ENCODE results near the gene FAM200B.

The FAM200B gene

DNA sequence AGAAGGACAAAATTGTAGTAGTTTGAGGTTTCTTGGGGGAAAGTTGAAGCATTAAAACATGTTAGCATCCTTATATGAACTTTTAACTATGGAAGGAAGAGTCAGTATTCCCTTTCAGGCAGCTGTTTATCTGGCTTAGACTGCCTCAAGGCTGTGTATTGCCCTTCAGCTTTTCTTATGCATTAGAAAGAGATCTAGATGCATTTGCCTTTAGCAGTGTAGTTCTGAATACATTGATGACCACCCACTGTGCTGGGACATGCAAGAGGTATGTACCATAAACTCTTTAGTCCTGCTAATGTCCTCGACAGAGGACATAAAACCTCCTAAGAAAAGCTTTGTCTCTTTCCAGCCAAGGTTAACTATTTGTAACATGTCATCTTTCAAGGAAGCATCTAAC is 2.9 kb downstream of the FAM200B start:
- H4K20me1 ChIP-seq (ENCODE audit: insufficient read depth, low read length) = no peaks in the 10 kb centered on the region
- H3K4me1 ChIP-seq (ENCODE audit: insufficient read depth, low read length, severe bottlenecking) = peaks cover 19% of the 10 kb centered on the region
- no peak overlapping the region for H3K4me2 ChIP-seq (ENCODE audit: low read length)
- no peak overlapping the region for H3K9ac ChIP-seq (ENCODE audit: low read length)
- no peaks in the 10 kb centered on the region for H3F3A ChIP-seq (ENCODE audit: insufficient read depth, low read length)
- peaks cover 25% of the 10 kb centered on the region for H3K79me2 ChIP-seq (ENCODE audit: insufficient read depth, low read length)
- H3K4me3 ChIP-seq (ENCODE audit: low read depth, low read length, poor library complexity, severe bottlenecking) = no peak overlapping the region
- no peak overlapping the region for H2AFZ ChIP-seq (ENCODE audit: low read length)
- H3K27me3 ChIP-seq (ENCODE audit: insufficient read depth, low read length) = no peaks in the 10 kb centered on the region
- H3K9me2 ChIP-seq (ENCODE audit: low read depth, low read length) = no peaks in the 10 kb centered on the region
- TF ChIP-seq EZH2 (IDR thresholded peaks at IDR 0.05; ENCODE audit: borderline replicate concordance, low read length) = no peak
- TF ChIP-seq, protein P1, sequence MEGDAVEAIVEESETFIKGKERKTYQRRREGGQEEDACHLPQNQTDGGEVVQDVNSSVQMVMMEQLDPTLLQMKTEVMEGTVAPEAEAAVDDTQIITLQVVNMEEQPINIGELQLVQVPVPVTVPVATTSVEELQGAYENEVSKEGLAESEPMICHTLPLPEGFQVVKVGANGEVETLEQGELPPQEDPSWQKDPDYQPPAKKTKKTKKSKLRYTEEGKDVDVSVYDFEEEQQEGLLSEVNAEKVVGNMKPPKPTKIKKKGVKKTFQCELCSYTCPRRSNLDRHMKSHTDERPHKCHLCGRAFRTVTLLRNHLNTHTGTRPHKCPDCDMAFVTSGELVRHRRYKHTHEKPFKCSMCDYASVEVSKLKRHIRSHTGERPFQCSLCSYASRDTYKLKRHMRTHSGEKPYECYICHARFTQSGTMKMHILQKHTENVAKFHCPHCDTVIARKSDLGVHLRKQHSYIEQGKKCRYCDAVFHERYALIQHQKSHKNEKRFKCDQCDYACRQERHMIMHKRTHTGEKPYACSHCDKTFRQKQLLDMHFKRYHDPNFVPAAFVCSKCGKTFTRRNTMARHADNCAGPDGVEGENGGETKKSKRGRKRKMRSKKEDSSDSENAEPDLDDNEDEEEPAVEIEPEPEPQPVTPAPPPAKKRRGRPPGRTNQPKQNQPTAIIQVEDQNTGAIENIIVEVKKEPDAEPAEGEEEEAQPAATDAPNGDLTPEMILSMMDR (IDR thresholded peaks at IDR 0.05; ENCODE audit: low read length) = no peak
- H3K9me3 ChIP-seq (ENCODE audit: low read length) = no peaks in the 10 kb centered on the region
- H3K27ac ChIP-seq (ENCODE audit: low read depth, low read length, poor library complexity, severe bottlenecking) = no peak overlapping the region
- peaks cover 19% of the 10 kb centered on the region for H3K36me3 ChIP-seq (ENCODE audit: insufficient read depth, low read length)

DNA sequence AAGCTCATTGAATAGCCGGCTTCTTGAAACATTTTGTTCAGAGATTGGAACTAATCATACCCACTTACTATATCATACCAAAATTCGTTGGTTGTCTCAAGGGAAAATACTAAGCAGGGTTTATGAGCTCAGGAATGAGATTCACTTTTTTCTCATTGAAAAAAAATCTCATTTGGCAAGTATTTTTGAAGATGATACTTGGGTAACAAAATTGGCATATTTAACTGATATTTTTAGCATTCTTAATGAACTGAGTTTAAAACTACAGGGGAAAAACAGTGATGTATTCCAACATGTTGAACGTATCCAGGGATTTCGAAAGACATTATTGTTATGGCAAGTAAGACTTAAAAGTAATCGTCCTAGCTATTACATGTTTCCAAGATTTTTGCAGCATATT is 6.4 kb downstream of the FAM200B start:
- TF ChIP-seq EZH2 (IDR thresholded peaks at IDR 0.05; ENCODE audit: borderline replicate concordance, low read length) = no peak
- TF ChIP-seq, protein P1 (IDR thresholded peaks at IDR 0.05; ENCODE audit: low read length) = no peak
- peaks cover 3% of the 10 kb centered on the region; the same call in 1 of the 2 replicates for H3K79me2 ChIP-seq (ENCODE audit: insufficient read depth, low read length)
- no peaks in the 10 kb centered on the region for H3K9me3 ChIP-seq (ENCODE audit: low read length)
- no peak overlapping the region for H2AFZ ChIP-seq (ENCODE audit: low read length)
- H3K4me3 ChIP-seq (ENCODE audit: low read depth, low read length, poor library complexity, severe bottlenecking) = no peak overlapping the region
- no peaks in the 10 kb centered on the region for H4K20me1 ChIP-seq (ENCODE audit: insufficient read depth, low read length)
- H3K27ac ChIP-seq (ENCODE audit: low read depth, low read length, poor library complexity, severe bottlenecking) = no peak overlapping the region
- peaks cover 3% of the 10 kb centered on the region for H3K4me1 ChIP-seq (ENCODE audit: insufficient read depth, low read length, severe bottlenecking)
- no peaks in the 10 kb centered on the region for H3K27me3 ChIP-seq (ENCODE audit: insufficient read depth, low read length)
- H3F3A ChIP-seq (ENCODE audit: insufficient read depth, low read length) = no peaks in the 10 kb centered on the region
- peaks cover 19% of the 10 kb centered on the region for H3K36me3 ChIP-seq (ENCODE audit: insufficient read depth, low read length)
- H3K9ac ChIP-seq (ENCODE audit: low read length) = no peak overlapping the region
- no peaks in the 10 kb centered on the region for H3K9me2 ChIP-seq (ENCODE audit: low read depth, low read length)
- no peak overlapping the region for H3K4me2 ChIP-seq (ENCODE audit: low read length)

DNA sequence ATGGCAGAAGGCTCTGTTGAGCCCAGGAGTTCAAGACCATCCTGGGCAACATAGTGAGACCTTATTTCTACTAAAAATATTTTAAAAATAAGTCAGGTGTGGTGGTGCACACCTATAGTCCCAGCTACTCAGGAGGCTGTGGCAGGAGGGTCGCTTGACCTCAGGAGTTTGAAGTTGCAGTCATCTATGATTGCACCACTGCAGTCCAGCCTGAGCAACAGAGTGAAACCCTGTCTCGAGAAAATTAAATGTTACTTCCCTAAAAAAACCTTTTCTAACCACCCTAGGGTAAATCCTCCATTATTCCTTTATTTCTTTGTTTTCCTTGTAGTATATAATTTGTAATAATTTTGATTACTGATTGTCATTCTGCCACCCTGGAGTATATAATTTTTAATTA is 7.9 kb downstream of the FAM200B start:
- Histone ChIP-seq H3K4me1 (ENCODE audit: insufficient read depth, low read length, severe bottlenecking) (no peaks in the 10 kb centered on the region), H3K4me2 (ENCODE audit: low read length) (no peak overlapping the region)
- TF ChIP-seq, protein P1 (IDR thresholded peaks at IDR 0.05; ENCODE audit: low read length) = no peak
- no peak for TF ChIP-seq EZH2 (IDR thresholded peaks at IDR 0.05; ENCODE audit: borderline replicate concordance, low read length)

More for the DNA sequence above, 7.9 kb downstream of the FAM200B start:
- Histone ChIP-seq H4K20me1 (ENCODE audit: insufficient read depth, low read length) (no peaks in the 10 kb centered on the region), H3K9me3 (ENCODE audit: low read length) (no peaks in the 10 kb centered on the region), H3K36me3 (ENCODE audit: insufficient read depth, low read length) (peaks cover 19% of the 10 kb centered on the region), H3F3A (ENCODE audit: insufficient read depth, low read length) (no peaks in the 10 kb centered on the region), H3K4me3 (ENCODE audit: low read depth, low read length, poor library complexity, severe bottlenecking) (no peak overlapping the region), H3K9me2 (ENCODE audit: low read depth, low read length) (no peaks in the 10 kb centered on the region), H3K27me3 (ENCODE audit: insufficient read depth, low read length) (no peaks in the 10 kb centered on the region), H3K9ac (ENCODE audit: low read length) (no peak overlapping the region), H3K79me2 (ENCODE audit: insufficient read depth, low read length) (no peaks in the 10 kb centered on the region), H2AFZ (ENCODE audit: low read length) (no peak overlapping the region), H3K27ac (ENCODE audit: low read depth, low read length, poor library complexity, severe bottlenecking) (no peak overlapping the region)

All from OCI-LY1 (cell line).